ENCODE measurements around the gene ARSB.
A peak's percentile ranks its signal among the peaks of the same experiment; 100 is the strongest.

ARSB gene

GRCh38 chr5:78809444-78809843, 175.7 kb downstream of the ARSB start:
- no peak overlapping the region for H3K27ac ChIP-seq (replicated peaks; ENCODE audit: low read length)

DNA sequence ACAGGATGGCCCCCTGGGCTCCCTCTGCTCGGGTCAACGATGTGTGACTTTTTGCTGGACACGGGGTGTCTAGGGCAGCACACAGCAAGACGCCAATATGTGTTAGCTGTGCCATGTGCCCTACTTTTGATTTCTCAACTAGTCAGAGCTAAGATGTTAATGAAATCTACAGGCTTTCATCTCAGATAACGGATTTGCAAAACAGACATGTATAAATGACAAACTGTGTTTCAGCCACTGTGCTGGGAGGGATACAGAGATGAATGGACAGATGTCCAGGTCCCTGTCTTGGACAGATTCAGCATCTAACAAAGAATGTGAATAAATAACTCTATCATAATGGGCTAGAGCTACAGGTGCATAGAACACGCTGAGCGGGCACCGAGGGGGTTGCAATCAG, 176.3 kb downstream of the ARSB start:
- Histone ChIP-seq H3K27ac (replicated peaks; ENCODE audit: low read length) (no peak overlapping the region), H3K18ac (ENCODE audit: low read length) (no peak overlapping the region), H3K4me1 (ENCODE audit: control insufficient read depth in 2 of 2, insufficient read depth in 1 of 2, low read depth in 1 of 2, low read length in 2 of 2) (peaks cover 0 to 8% of the 10 kb centered on the region in 2 donors), H4K91ac (ENCODE audit: low read depth, low read length, poor library complexity) (no peak overlapping the region), H2BK120ac (ENCODE audit: low read depth, low read length) (no peak overlapping the region), H3K27me3 (ENCODE audit: control insufficient read depth in 3 of 3, insufficient read depth in 3 of 3, low read depth in 1 of 3, low read length in 3 of 3) (no peaks in the 10 kb centered on the region), H3K36me3 (replicated peaks in 1 of 2; ENCODE audit: control insufficient read depth in 2 of 2, insufficient read depth in 2 of 2, low read length in 2 of 2) (no peaks in the 10 kb centered on the region), H3K4me3 (ENCODE audit: low read length in 2 of 2) (no peak overlapping the region), H2BK15ac (ENCODE audit: low read length) (no peak overlapping the region), H2AFZ (ENCODE audit: low read length) (no peak overlapping the region), H3K9ac (ENCODE audit: low read depth, low read length, poor library complexity) (no peak overlapping the region), H4K8ac (ENCODE audit: low read depth, low read length) (no peak overlapping the region), H2BK12ac (ENCODE audit: low read length) (no peak overlapping the region), H3K4ac (ENCODE audit: low read length) (no peak overlapping the region), H2BK5ac (ENCODE audit: low read length) (no peak overlapping the region), H3K14ac (ENCODE audit: low read length) (peak overlapping the region; percentile 1), H3K79me1 (ENCODE audit: low read depth, low read length) (no peaks in the 10 kb centered on the region), H3K9me3 (replicated peaks in 1 of 2; ENCODE audit: control insufficient read depth in 2 of 2, insufficient read depth in 1 of 2, low read depth in 1 of 2, low read length in 2 of 2) (no peaks in the 10 kb centered on the region), H3K23ac (ENCODE audit: low read depth, low read length, poor library complexity) (peak overlapping the region; percentile 44), H3K4me2 (ENCODE audit: insufficient read depth, low read length, poor library complexity, severe bottlenecking) (no peak overlapping the region), H2AK5ac (ENCODE audit: low read depth, low read length) (no peak overlapping the region)
- no CpG with 5 or more reads among the region's 8 CpGs for WGBS, 2 donors (ENCODE audit: extremely low coverage in 2 of 2, insufficient read length in 2 of 2, insufficient replicate concordance in 1 of 2)
- no peak for DNase-seq (ENCODE audit: low spot score)

More at GRCh38 chr5:78809444-78809843, 175.7 kb downstream of the ARSB start:
- Histone ChIP-seq H3K79me1 (ENCODE audit: low read depth, low read length) (no peaks in the 10 kb centered on the region), H3K4me3 (ENCODE audit: low read length in 2 of 2) (no peak overlapping the region), H2BK15ac (ENCODE audit: low read length) (no peak overlapping the region), H2AK5ac (ENCODE audit: low read depth, low read length) (peak overlapping the region; percentile 29), H4K91ac (ENCODE audit: low read depth, low read length, poor library complexity) (no peak overlapping the region), H3K9me3 (replicated peaks in 1 of 2; ENCODE audit: control insufficient read depth in 2 of 2, insufficient read depth in 1 of 2, low read depth in 1 of 2, low read length in 2 of 2) (no peaks in the 10 kb centered on the region), H3K14ac (ENCODE audit: low read length) (no peak overlapping the region), H2BK5ac (ENCODE audit: low read length) (no peak overlapping the region), H3K27me3 (ENCODE audit: control insufficient read depth in 3 of 3, insufficient read depth in 3 of 3, low read depth in 1 of 3, low read length in 3 of 3) (no peaks in the 10 kb centered on the region), H3K9ac (ENCODE audit: low read depth, low read length, poor library complexity) (no peak overlapping the region), H2BK12ac (ENCODE audit: low read length) (no peak overlapping the region), H3K36me3 (replicated peaks in 1 of 2; ENCODE audit: control insufficient read depth in 2 of 2, insufficient read depth in 2 of 2, low read length in 2 of 2) (no peaks in the 10 kb centered on the region), H2BK120ac (ENCODE audit: low read depth, low read length) (no peak overlapping the region), H3K4me2 (ENCODE audit: insufficient read depth, low read length, poor library complexity, severe bottlenecking) (no peak overlapping the region), H4K8ac (ENCODE audit: low read depth, low read length) (no peak overlapping the region), H3K18ac (ENCODE audit: low read length) (peak overlapping the region; percentile 84), H3K23ac (ENCODE audit: low read depth, low read length, poor library complexity) (peak overlapping the region; percentile 9), H2AFZ (ENCODE audit: low read length) (no peak overlapping the region), H3K4me1 (ENCODE audit: control insufficient read depth in 2 of 2, insufficient read depth in 1 of 2, low read depth in 1 of 2, low read length in 2 of 2) (peaks cover 0 to 8% of the 10 kb centered on the region in 2 donors), H3K4ac (ENCODE audit: low read length) (no peak overlapping the region)
- no peak for DNase-seq (ENCODE audit: low spot score)
- WGBS, 2 donors (ENCODE audit: extremely low coverage in 2 of 2, insufficient read length in 2 of 2, insufficient replicate concordance in 1 of 2): no CpG with 5 or more reads among the region's 11 CpGs

GRCh38 chr5:78808380-78808779, 176.7 kb downstream of the ARSB start:
- Histone ChIP-seq H3K23ac (ENCODE audit: low read depth, low read length, poor library complexity) (peak overlapping the region; percentile 44), H3K4me3 (ENCODE audit: low read length in 2 of 2) (no peak overlapping the region), H3K9ac (ENCODE audit: low read depth, low read length, poor library complexity) (no peak overlapping the region), H3K4me2 (ENCODE audit: insufficient read depth, low read length, poor library complexity, severe bottlenecking) (no peak overlapping the region), H3K79me1 (ENCODE audit: low read depth, low read length) (no peaks in the 10 kb centered on the region), H3K4me1 (ENCODE audit: control insufficient read depth in 2 of 2, insufficient read depth in 1 of 2, low read depth in 1 of 2, low read length in 2 of 2) (peaks cover 0 to 8% of the 10 kb centered on the region in 2 donors), H3K14ac (ENCODE audit: low read length) (peak overlapping the region; percentile 1), H2BK120ac (ENCODE audit: low read depth, low read length) (no peak overlapping the region), H2BK5ac (ENCODE audit: low read length) (no peak overlapping the region), H2BK12ac (ENCODE audit: low read length) (no peak overlapping the region), H4K91ac (ENCODE audit: low read depth, low read length, poor library complexity) (no peak overlapping the region), H3K36me3 (replicated peaks in 1 of 2; ENCODE audit: control insufficient read depth in 2 of 2, insufficient read depth in 2 of 2, low read length in 2 of 2) (no peaks in the 10 kb centered on the region), H3K27me3 (ENCODE audit: control insufficient read depth in 3 of 3, insufficient read depth in 3 of 3, low read depth in 1 of 3, low read length in 3 of 3) (no peaks in the 10 kb centered on the region), H3K4ac (ENCODE audit: low read length) (no peak overlapping the region), H3K9me3 (replicated peaks in 1 of 2; ENCODE audit: control insufficient read depth in 2 of 2, insufficient read depth in 1 of 2, low read depth in 1 of 2, low read length in 2 of 2) (no peaks in the 10 kb centered on the region), H2AK5ac (ENCODE audit: low read depth, low read length) (no peak overlapping the region), H3K18ac (ENCODE audit: low read length) (no peak overlapping the region), H4K8ac (ENCODE audit: low read depth, low read length) (no peak overlapping the region), H3K27ac (replicated peaks; ENCODE audit: low read length) (no peak overlapping the region), H2BK15ac (ENCODE audit: low read length) (no peak overlapping the region), H2AFZ (ENCODE audit: low read length) (no peak overlapping the region)
- no peak for DNase-seq (ENCODE audit: low spot score)
- WGBS, 2 donors (ENCODE audit: extremely low coverage in 2 of 2, insufficient read length in 2 of 2, insufficient replicate concordance in 1 of 2): no CpG with 5 or more reads among the region's 6 CpGs

DNA sequence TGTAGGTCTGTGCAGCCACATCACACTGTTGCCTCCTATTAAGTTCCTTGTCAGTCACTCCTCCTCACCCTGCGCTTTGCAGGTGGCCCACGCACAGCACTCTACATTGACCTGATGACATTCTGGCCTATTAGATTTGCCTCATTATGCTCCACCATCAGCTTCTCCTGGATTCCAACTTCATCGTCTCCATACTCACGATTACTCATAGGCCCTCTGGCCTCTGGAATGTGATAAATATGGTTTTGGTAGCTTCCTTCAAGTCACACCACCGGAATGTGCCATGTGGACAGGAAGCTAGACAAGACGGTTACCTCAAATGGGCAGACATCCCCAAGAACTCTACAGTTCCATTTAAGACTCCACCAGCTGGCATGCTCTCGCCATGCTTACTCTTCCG, 178.6 kb downstream of the ARSB start:
- no peak overlapping the region for H3K18ac ChIP-seq (ENCODE audit: low read length)
- no peak overlapping the region for H4K91ac ChIP-seq (ENCODE audit: low read depth, low read length, poor library complexity)
- H2BK12ac ChIP-seq (ENCODE audit: low read length): no peak overlapping the region
- H4K8ac ChIP-seq (ENCODE audit: low read depth, low read length): no peak overlapping the region
- no peak overlapping the region for H3K14ac ChIP-seq (ENCODE audit: low read length)
- H2AFZ ChIP-seq (ENCODE audit: low read length): no peak overlapping the region
- H3K9ac ChIP-seq (ENCODE audit: low read depth, low read length, poor library complexity): no peak overlapping the region
- H3K4me1 ChIP-seq (ENCODE audit: control insufficient read depth in 2 of 2, insufficient read depth in 1 of 2, low read depth in 1 of 2, low read length in 2 of 2): peaks cover 0 to 6% of the 10 kb centered on the region in 2 donors
- H3K36me3 ChIP-seq (replicated peaks in 1 of 2; ENCODE audit: control insufficient read depth in 2 of 2, insufficient read depth in 2 of 2, low read length in 2 of 2): no peaks in the 10 kb centered on the region
- no peak overlapping the region for H3K23ac ChIP-seq (ENCODE audit: low read depth, low read length, poor library complexity)
- no peak overlapping the region for H2BK5ac ChIP-seq (ENCODE audit: low read length)
- H3K9me3 ChIP-seq (replicated peaks in 1 of 2; ENCODE audit: control insufficient read depth in 2 of 2, insufficient read depth in 1 of 2, low read depth in 1 of 2, low read length in 2 of 2): no peaks in the 10 kb centered on the region
- H3K27me3 ChIP-seq (ENCODE audit: control insufficient read depth in 3 of 3, insufficient read depth in 3 of 3, low read depth in 1 of 3, low read length in 3 of 3): no peaks in the 10 kb centered on the region
- no CpG with 5 or more reads among the region's 8 CpGs for WGBS, 2 donors (ENCODE audit: extremely low coverage in 2 of 2, insufficient read length in 2 of 2, insufficient replicate concordance in 1 of 2)
- no peak overlapping the region for H2AK5ac ChIP-seq (ENCODE audit: low read depth, low read length)
- H2BK15ac ChIP-seq (ENCODE audit: low read length): no peak overlapping the region
- no peak overlapping the region for H3K4me3 ChIP-seq (ENCODE audit: low read length in 2 of 2)
- no peak overlapping the region for H2BK120ac ChIP-seq (ENCODE audit: low read depth, low read length)
- H3K4me2 ChIP-seq (ENCODE audit: insufficient read depth, low read length, poor library complexity, severe bottlenecking): no peak overlapping the region
- H3K27ac ChIP-seq (replicated peaks; ENCODE audit: low read length): no peak overlapping the region
- DNase-seq (ENCODE audit: low spot score): no peak
- H3K4ac ChIP-seq (ENCODE audit: low read length): no peak overlapping the region
- no peaks in the 10 kb centered on the region for H3K79me1 ChIP-seq (ENCODE audit: low read depth, low read length)
